LNCaP clone FGC (cell line): ENCODE data around the gene SBF2.

Source experiments
- DNase-seq: peaks from one replicate; pipeline ENCODE4 v3.0.0-alpha.2; 2011; ENCODE audit warnings: low read depth
- H3K4me3 ChIP-seq: 2 replicates; pipeline ENCODE4 v1.5.1; 2011; ENCODE audit warnings: mild to moderate bottlenecking, low read depth, low read length, control low read depth
- TF ChIP-seq, protein P1 (sequence below): IDR thresholded peaks from 2 replicates; pipeline ENCODE4 v1.5.1; 2012; ENCODE audit warnings: mild to moderate bottlenecking; ENCODE audit not compliant: control insufficient read depth, insufficient read depth; ENCODE audit errors: extremely low read depth

Gene SBF2

GRCh38 chr11:9982127-9982795 is 311.8 kb downstream of the SBF2 start:
- TF ChIP-seq, protein P1, sequence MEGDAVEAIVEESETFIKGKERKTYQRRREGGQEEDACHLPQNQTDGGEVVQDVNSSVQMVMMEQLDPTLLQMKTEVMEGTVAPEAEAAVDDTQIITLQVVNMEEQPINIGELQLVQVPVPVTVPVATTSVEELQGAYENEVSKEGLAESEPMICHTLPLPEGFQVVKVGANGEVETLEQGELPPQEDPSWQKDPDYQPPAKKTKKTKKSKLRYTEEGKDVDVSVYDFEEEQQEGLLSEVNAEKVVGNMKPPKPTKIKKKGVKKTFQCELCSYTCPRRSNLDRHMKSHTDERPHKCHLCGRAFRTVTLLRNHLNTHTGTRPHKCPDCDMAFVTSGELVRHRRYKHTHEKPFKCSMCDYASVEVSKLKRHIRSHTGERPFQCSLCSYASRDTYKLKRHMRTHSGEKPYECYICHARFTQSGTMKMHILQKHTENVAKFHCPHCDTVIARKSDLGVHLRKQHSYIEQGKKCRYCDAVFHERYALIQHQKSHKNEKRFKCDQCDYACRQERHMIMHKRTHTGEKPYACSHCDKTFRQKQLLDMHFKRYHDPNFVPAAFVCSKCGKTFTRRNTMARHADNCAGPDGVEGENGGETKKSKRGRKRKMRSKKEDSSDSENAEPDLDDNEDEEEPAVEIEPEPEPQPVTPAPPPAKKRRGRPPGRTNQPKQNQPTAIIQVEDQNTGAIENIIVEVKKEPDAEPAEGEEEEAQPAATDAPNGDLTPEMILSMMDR = no peak

DNA sequence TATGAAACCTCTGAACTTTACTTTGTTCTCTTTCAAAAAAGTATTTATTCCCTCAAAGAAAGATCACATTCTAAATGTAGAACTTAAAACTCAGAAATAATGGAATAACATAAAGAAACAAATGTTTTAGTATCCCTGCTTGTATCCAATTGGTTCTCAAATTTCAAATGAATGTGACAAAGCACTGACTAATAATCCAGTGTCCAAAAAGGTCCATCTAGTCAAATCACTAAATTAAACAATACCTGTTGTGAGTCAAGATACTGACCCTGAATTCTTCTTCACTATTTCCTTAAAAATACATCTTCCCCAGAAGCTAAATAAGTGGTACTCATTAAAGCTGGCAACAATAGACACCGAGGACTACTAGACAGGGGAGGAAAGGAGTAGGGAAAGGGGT is 313.1 kb downstream of the SBF2 start:
- no peak for DNase-seq
- H3K4me3 ChIP-seq = no peak overlapping the region
- TF ChIP-seq, protein P1 = no peak

More at GRCh38 chr11:9982127-9982795, 311.8 kb downstream of the SBF2 start:
- DNase-seq = no peak
- no peak overlapping the region for H3K4me3 ChIP-seq

DNA sequence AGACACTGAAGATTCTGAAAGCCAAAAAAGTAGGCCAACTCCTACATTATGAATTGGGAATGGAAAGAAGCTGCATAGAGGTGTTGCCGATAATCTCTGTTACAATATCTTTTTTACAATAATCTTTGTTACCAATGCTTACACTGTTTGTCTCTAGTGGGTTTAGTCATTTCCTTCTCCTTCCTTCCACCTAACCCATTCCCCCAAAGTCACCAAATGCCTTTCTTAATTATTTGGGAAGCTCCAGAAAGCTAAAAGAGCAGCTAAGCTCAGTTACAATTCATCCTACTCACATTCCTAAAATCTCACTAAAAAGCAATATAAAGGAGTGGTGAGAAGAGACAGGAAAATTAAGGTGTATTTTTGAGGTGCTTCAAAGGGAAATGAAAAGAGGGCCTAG is 316.5 kb downstream of the SBF2 start:
- TF ChIP-seq, protein P1 = no peak
- DNase-seq = no peak
- H3K4me3 ChIP-seq = no peak overlapping the region

DNA sequence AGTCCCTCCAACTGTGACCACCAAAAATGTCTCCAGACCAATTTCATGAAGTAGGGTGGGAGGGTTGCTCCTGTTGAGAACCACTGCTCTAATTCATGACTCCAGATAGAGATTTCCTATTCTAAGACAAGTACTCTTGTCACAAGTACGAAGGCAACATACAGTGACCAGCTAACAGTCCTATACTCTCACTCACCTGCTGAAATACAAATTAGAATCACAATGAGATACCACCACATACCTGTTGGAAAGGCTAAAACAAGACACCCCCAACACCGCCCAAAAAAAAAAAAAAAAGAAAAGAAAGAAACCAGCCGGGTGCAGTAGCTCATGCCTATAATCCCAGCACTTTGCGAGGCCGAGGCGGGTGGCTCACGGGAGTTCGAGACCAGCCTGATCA is 319.6 kb downstream of the SBF2 start:
- TF ChIP-seq, protein P1 = no peak
- no peak for DNase-seq
- H3K4me3 ChIP-seq = no peak overlapping the region

GRCh38 chr11:9973921-9974320 is 320.1 kb downstream of the SBF2 start:
- no peak overlapping the region for H3K4me3 ChIP-seq
- no peak for DNase-seq
- TF ChIP-seq, protein P1 = no peak

- H3K4me3 ChIP-seq = no peak overlapping the region
- no peak for DNase-seq
- TF ChIP-seq, protein P1 = peak; percentile 72
Observed at GRCh38 chr11:9972989-9973388, 321.0 kb downstream of the SBF2 start.

GRCh38 chr11:9971894-9972293 is 322.1 kb downstream of the SBF2 start:
- no peak overlapping the region for H3K4me3 ChIP-seq
- TF ChIP-seq, protein P1 = no peak
- no peak for DNase-seq
